ENCODE data around the gene OR9Q1.
"Not testable (repeated sequence)": the region's sequence is repeated elsewhere in the genome, so short reads cannot be mapped to it uniquely, and the experiment has no call there.

OR9Q1 gene, protein sequence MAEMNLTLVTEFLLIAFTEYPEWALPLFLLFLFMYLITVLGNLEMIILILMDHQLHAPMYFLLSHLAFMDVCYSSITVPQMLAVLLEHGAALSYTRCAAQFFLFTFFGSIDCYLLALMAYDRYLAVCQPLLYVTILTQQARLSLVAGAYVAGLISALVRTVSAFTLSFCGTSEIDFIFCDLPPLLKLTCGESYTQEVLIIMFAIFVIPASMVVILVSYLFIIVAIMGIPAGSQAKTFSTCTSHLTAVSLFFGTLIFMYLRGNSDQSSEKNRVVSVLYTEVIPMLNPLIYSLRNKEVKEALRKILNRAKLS

DNA sequence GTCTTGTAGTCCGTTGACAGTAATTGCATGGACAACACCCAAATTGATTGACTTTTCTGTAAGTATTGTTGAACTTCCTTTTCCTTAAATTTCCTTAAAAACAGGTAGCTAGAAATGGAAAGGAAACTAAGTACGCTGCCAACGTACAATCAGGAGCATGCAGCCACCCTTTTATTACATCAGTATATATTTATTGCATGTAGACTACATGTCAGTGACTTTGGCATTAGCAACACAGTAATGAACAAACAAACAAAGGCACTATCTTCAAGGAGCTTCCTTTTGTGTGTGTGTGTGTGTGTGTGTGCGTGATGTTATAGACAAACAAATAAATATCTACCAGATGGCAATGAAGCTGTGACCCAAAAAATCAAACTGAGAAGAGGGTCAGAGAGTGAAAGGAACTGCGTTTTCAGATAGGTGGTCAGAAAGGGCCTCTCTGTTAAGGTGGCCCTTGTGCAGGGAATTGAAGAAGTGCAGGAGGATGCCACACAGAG lies at the start of gene OR9Q1:
TSS of gene OR9Q1 (plus strand) at position 447 of the 497 bp plus-strand sequence. CDS start 155,564 bp downstream, outside the sequence.
- DNase-seq = no peak

DNA sequence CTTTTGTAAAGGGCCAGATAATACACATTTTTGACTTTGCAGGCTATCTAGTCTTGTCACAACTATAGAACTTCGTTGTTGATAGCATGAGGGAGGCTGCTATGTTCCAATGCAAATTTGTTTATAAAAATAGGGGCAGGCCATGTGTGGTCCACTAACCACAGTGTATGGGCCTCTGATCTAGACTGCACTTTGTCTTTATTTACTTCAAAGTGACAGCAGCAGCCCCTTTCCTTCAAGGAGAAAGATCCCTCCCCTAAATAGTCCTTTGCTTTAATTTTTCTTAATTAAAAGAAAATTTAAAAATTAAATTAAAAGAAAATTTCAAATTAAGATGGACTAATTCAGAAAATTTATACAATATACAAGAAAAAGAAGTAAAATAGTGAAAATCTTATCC lies 49.5 kb upstream of the OR9Q1 start:
- no peak for DNase-seq

DNA sequence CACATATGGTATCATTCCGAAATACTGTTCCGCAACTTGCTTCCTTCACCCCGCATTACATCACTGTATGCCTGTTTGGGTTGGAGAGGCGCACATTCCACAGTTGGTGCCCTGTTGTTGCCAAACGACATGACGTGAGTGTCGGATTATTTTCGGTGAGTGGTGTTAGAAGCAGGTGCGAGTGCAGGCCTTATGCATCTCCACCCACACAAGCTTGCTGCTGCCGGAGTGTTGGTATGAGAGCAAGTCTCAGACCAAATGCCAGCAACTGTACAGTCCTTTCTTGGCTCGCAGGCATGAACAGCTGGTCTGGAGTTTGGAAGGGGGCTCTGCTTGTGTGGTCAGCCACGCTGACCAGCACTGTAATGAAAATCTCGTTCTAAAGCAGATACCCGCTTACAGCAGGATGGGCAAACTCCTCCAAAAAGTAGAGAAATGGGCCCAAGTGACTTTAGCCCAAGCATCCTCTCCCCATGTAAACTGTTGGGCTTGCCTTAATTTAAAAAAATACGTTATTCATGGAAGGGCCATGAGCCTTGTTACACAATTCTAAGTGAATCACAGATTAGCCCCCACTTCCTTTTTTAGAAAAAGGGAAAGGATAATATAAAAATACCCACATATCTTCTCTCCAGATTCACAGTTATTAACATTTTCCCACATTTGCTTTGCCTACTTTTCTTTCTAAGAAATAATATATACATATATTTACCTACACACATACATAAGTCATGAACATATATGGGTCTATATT lies 48.7 kb upstream of the OR9Q1 start:
- DNase-seq = no peak

DNA sequence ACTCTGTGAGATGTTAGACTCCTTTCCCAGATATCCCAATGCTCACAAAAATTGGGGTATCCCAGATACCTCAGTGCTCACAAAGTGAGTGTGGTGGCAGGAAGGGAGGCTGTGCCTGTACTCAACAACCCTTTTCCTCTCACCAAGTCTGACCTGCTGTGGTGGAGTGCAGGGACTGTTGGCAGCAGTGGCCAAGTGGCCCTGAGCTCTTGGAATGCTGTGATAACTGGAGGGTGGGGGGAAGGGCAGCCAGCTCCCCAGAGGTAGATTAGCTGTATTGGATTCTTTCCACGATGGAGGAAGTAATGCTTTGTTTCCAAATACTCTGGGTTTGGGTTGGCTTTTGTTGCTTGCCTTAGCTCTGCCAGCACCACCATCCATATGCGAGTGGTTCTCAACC lies 46.0 kb upstream of the OR9Q1 start:
- DNase-seq = no peak

DNA sequence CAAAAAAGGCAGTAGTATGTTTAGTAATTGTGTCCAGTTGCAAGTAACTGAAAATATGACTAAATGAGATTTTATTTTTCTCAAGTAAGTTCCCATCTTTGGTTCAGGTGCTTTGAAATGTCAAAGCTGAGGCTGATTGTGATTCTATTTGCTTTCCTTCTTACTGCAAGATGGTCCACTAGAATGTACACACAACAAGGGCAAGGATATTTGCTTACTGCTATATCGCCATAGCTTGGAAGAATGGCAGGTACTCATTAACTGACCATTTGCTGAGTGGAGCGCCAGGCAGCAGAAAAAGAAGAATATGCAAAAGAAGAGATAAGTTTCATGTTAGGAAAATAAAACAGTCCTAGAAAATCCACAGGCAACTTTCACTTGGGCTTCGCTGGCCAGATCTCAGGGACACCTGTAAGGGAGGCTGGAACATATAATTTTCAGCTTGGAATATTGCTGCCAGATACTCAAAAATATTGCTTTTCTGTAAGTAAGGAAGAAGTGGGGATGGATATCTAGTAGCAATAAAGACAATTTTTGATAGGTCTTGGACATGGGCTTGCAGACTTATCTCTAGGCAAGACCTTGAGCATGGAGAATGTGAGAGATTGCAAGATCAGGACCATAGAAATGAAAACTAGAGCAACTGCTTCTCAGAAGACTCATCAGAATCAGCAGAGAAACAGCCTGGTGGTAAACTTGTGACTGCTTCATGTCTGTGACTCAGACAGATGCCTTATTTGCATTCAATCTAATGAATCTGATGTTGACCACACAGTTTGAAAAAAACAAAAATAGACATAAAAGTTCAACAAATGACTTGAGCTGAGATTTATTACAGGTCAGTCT lies 44.8 kb upstream of the OR9Q1 start:
- DNase-seq = no peak

DNA sequence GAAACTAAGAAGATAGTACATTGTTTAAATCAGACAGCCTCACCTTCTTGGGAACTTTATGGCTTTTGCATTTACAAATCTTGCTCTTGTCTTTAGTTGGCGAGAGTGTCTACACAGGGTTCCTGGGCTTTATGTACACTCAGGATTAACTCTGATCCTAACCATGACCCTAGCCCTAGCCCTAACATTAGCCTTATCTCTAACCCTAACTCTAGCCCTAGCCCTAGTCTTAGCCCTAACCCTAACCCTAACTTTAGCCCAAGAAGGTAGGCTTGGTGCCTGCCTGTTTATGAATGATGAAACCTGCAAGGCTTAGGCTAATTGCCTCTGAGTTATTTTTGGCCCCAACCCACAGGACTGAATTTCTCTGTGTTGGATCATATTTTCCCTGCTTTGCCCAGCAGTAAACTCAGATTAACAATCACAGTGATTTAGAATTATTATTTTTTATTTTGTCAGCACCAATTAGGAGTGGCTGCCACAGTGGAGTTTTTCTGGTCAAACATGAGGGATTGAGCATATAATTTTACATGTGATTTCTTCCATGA lies 44.1 kb upstream of the OR9Q1 start:
- DNase-seq = no peak

DNA sequence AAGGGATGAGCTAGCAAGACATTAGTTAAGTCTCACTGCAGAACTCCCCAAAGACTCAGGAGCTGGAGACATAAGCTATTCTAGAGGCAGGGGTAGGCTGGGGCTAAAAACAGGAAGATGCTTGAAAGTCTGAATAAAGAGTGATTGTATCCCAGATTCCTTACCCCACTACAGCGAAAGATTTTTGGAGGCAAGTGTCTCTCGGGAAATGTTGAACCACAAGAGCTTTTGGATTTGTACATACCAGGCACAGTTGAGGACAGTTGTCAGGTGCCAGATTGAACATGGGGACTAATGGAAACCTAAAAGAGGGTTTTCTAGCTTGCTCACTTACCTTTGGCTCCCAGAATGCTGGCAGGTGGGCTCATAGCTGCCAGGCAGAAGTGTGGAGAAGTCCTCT lies 43.5 kb upstream of the OR9Q1 start:
- DNase-seq = no peak

DNA sequence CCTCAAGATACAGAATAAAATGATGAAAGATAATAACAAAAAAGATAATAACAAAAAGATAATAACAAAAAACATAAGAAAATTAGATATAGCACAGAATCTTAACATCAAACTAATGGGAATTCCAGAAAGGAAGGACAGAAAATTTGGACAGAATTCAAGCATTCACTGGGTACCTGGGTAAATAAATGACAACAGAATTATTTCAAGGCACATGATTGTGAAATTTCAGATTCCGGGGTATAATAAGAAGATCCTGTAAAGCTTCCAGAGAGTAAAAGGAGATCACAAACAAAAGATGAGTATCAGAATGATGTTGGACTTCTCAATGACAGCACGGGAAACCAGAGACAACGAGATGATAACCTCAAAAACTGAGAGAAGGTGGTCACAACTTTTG lies 42.1 kb upstream of the OR9Q1 start:
- no peak for DNase-seq

DNA sequence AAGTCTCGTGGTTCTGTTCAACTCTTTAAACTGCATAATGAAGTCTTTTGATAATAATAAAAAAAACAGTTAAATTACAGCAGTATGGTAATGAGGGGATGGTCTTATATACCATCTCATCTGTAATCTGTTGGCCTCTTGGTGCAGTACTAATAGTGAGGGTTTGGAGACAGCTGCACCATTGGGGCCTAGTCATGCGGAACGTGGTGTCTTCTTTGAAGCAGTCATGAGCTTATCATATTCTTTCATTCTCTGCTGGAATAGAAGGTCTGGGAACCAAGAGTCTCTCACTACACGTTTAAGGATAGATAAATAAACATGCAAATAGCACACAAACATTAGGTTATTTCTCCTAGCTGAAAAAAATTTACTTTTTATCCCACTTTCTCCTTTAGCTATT lies 40.9 kb upstream of the OR9Q1 start:
- DNase-seq = no peak

DNA sequence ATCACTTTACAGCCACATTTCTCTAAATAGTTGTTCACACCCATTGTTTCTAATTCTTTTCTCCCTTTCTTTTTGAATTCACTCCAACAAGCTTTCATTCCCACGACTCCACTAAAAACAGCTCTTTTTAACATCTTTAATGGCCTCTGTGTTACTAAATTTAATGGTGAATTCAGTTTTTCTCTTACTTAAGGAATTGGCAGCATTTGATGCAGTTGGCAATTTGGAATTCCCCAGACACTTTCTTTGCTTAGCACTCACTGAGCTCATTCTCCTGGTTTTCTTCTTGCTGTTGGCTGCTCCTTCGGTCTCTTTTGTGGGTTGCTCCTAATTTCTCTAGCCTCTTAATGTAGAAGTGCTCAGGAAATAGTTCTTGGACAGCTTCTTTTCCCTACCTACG lies 40.5 kb upstream of the OR9Q1 start:
- no peak for DNase-seq

DNA sequence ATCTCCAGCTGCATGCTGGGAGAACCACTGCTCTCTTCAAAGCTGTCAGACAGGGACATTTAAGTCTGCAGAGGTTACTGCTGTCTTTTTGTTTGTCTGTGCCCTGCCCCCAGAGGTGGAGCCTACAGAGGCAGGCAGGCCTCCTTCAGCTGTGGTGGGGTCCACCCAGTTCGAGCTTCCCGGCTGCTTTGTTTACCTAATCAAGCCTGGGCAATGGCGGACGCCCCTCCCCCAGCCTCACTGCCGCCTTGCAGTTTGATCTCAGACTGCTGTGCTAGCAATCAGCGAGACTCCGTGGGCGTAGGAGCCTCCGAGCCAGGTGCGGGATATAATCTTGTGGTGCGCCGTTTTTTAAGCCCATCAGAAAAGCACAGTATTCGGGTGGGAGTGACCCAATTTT lies 24.2 kb upstream of the OR9Q1 start:
- DNase-seq = not testable (repeated sequence)

DNA sequence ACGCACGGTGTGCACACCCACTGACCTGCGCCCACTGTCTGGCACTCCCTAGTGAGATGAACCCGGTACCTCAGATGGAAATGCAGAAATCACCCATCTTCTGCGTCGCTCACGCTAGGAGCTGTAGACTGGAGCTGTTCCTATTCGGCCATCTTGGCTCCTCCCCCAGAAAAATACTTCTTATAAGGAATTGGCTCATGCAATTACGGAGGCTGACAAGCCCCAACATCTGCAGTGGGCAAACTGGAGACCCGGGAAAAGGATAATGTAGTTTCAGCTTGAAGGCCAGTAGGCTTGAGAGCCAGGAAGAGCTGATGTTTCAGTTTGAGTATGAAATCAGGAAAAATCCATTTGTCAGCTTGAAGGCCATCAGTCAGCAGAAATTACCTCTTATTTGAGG lies 23.7 kb upstream of the OR9Q1 start:
- not testable (repeated sequence) for DNase-seq

DNA sequence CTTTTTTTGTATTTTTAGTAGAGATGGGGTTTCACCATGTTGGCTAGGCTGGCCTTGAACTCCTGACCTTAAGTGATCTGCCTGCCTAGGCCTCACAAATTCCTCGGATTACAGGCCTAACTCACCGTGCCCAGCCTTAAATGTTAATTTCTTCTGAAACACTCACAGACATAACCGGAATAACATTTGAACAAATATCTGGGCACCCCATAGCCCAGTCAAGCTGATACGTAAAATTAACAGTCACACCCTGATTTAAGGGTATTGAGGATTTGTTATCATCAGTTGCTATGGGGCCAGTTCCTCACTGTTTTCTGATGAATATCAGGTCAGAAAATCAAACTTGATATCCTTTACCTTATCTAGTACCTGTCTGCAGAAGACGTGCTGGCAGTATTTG lies 23.0 kb upstream of the OR9Q1 start:
- DNase-seq = no peak

DNA sequence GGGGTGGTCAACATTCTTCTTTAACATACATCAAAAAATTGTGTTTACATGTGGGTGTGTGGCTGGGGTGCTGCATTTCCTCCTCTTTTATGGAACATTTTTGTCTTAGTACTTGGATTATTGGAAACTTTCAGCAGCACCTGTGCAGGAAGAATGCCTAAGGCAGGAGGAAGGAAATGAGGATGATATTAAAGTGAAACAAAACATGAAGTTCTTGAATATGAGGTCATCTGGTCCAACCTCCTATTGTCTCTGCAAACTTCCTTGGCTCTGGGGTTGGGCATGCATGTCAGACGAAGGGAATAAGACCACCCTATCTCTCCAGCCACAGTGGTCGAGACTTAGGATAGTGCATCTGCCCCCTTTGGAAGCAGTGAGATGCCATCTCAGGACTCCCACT lies 20.6 kb upstream of the OR9Q1 start:
- no peak for DNase-seq

DNA sequence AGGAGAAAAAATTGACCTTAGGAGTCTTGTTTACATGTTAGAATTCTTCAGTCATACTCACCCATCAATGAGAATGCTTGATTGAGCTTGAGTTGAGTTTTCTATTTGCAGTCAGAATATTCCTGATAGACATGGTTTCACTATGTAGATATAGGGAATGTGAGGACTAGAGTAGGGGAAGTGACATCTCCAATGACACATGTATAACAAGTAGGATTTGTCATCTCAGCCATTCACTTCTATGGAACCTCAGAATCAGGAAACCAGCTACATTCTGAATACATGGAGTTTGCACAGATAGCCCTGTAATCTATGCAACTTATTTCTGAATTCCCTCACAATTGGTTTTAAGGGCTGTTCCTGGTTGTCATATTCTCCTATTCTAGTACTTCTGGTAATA lies 20.1 kb upstream of the OR9Q1 start:
- no peak for DNase-seq

DNA sequence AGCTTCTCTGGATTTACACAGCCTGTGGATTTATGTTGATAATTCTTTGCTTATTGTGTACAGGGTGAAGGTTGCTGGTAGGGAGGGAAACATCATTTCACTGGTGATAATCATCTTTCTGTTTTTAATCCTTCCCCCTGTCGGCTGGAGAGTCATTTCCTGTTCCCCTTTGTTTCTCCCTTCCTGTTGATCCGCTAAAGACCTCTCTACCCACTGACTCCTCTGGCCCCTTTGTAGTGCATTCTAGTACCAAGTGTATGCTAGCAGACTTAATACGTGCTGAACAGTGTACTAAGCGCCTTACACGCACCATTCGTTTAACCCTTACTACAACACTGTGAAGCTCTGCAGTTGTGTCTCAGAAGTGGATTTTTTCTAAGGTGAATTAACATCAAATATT lies 19.0 kb upstream of the OR9Q1 start:
- no peak for DNase-seq

DNA sequence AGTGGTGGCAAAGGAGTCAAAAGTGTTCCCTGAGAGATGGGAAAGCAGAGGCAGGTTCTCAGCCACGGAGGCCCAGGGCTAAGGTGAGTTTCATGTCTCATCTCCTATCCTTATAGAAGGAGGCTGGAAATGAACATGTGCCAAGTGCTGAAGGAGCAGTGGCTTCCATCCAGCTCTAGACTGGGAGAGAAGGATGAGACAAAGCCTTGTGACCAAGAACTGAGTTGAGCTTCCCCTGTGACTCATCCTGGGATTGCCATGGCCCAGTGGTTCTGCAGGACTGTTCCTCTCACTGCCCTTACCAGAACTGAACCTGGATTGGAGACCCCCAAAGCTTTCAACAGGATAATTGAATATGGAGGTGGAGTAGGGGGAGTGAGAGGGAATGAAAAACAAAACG lies 16.7 kb upstream of the OR9Q1 start:
- DNase-seq = peak; percentile 50

DNA sequence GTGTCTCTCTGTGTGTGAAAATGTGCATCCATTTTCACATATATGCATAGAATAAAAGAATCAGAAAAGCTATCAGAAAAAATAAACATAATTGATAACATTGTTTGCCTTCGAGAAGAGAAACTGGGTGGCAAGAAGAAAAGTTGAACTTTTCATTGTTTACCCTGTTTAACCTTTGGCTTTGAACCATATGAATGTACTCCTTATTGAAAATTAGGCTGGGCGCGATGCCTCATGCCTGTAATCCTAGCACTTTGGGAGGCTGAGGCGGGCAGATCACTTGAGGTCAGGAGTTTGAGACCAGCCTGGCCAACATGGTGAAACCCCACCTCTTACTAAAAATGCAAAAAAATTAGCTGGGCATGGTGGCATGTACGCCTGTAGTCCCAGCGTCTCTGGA lies 11.9 kb upstream of the OR9Q1 start:
- no peak for DNase-seq

DNA sequence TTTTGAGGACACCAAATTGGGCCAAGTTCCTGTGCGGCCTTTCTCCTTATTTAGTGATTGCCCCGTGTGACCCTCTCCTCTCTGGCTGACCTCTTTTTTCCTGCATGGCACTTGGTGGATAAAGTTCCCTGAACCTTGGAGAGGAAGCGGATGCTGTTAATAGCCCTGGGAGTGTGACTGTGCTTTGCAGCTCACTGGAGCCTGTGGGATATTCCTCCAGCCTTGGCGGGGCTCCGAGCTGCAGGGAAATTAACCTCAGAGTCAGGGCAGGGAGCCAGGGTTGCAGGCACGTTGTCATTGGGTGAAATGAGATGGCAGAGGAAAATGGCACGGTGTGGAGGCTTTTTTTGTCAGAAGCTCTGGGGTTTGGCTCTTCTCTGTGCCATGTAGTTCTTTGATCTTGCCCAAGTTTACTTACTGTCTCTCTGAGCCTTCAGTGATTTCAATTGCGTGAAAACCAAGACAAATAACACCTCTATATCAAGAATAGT lies 965 bp downstream of the OR9Q1 start:
- peak; percentile 53 for DNase-seq

DNA sequence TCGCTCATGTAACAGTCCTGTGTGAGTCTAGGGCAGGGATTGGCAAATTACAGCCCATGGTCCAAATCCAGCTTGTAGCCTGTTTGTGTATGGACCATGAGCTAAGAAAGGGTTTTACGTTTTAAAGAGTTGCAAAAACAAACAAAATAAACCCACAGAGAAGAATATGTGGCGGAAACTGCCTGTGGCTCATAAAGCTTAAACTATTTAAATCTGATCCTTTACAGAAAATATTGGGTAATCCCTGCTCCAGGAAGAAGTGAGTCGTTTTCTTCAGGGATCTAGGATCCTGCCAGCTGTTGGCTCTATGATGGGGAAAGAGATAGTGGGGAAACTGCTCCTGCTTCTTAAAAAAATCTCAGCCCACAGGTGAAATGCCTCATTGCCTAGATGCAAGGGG lies 3.7 kb downstream of the OR9Q1 start:
- DNase-seq = peak; percentile 17

DNA sequence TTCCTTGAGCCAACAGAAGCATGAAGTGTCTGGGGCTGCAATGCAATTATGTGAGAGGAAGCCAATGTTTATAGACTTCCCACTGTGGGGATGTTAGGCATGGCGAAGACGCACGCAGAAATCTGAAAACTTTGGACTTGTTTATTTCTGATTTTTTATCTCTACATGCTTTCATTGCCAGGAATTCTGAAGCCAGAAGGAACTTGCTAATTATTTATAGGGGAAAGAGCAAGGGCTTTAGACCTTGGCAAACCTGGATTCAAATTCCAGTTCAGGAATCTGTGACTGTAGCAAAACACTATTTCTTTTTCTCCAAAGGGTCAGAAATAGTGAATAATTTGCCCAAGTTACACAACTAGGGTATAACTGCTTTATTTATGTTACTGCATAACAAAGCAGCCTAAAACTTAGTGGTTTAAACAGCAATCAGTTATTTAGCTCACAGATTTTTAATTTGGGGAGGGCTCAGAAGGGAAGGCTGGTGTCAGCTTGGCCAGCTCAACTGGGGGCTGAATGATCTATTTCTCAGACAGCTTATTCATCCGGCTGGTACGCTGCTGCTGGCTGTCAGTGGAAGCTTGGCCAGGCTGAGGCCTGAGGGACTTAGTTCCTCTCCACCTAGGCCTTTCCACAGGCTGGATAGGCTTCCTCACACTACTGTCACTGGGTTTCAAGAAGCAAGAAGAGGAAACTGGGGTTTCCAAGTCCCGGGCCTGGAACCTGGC lies 5.2 kb downstream of the OR9Q1 start:
- DNase-seq = no peak

DNA sequence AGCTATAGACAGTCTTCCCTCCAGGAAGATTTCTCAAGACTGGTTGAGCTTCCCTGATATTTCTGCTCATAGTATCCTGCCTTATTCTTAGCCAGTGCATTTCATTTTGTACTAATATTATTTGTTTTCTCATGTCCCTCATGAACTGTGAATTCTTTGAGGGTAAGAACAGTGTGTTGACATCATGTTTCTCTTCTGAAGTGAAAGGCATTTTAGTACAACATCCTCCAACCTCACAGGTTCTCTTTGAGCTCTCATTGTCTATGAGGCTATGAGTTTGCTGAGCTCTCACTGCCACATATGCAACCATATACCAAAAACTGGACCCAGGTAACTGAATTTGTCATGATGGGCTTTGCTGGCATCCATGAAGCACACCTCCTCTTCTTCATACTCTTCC lies 7.0 kb downstream of the OR9Q1 start, which contains the start of gene OR6Q1:
TSS of gene OR6Q1 (plus strand) at position 301 of the 400 bp plus-strand sequence. CDS start at position 301, 0 bp downstream.
- DNase-seq = no peak

Data from EL (cell line).